PC-9 (cell line): ENCODE data around the gene ARHGEF28.

Experiments
- EZH2 ChIP-seq: fragments of 200-600 bp; sonication (generic); IDR thresholded peaks from 2 replicates; pipeline ENCODE4 v1.8.0; 2017; ENCODE audit warnings: antibody characterized with exemption, low read depth
- TF ChIP-seq, protein P1 (sequence below): fragments of 200-600 bp; sonication (generic); conservative IDR thresholded peaks from 2 replicates; pipeline ENCODE4 v1.6.1; 2017; ENCODE audit warnings: mixed run types, antibody characterized with exemption, mild to moderate bottlenecking, moderate library complexity

DNA sequence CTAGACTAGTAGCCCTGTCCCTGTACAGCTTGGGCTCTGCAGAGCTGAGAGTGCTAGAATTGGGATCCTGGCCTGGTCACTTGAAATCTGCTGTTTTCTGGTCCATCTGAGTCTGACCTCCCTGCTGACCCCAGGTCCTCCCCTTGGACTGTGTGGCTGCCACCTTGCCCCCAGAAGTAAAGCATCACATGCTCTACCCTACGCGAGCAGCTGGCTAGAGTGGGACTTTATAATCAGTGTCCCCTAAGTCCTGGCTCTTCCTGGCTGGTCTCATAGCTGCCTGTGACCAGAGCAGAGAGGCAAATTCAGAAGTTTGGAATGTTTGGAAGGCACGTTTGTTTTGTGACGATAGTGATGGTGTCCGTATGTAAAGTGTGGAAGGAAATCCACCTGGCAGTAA, 81.0 kb downstream of the ARHGEF28 start:
- TF ChIP-seq, protein P1, sequence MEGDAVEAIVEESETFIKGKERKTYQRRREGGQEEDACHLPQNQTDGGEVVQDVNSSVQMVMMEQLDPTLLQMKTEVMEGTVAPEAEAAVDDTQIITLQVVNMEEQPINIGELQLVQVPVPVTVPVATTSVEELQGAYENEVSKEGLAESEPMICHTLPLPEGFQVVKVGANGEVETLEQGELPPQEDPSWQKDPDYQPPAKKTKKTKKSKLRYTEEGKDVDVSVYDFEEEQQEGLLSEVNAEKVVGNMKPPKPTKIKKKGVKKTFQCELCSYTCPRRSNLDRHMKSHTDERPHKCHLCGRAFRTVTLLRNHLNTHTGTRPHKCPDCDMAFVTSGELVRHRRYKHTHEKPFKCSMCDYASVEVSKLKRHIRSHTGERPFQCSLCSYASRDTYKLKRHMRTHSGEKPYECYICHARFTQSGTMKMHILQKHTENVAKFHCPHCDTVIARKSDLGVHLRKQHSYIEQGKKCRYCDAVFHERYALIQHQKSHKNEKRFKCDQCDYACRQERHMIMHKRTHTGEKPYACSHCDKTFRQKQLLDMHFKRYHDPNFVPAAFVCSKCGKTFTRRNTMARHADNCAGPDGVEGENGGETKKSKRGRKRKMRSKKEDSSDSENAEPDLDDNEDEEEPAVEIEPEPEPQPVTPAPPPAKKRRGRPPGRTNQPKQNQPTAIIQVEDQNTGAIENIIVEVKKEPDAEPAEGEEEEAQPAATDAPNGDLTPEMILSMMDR = no peak
- no peak for TF ChIP-seq EZH2
